Transverse colon (tissue), 4 donors: ENCODE data around the gene GCLC. TPM values are rescaled to one million over a fixed set of nuclear protein-coding genes. Genes with fewer than 3 reads are reported as not detected.

Experiments
- DNase-seq: peaks from one replicate; pipeline ENCODE4 v3.0.0-alpha.2; 2019
- H3K27ac ChIP-seq, 4 donors: fragments of 200-600 bp; sonication (generic); 2 replicates each; pipeline ENCODE4 v1.5.1; 2016 to 2018; ENCODE audit warnings: inconsistent platforms in 4 of 4
- H3K27me3 ChIP-seq: fragments of 200-600 bp; sonication (generic); 2 replicates; pipeline ENCODE4 v1.5.1; 2017; ENCODE audit warnings: inconsistent platforms
- H3K36me3 ChIP-seq, 4 donors: fragments of 200-600 bp; sonication (generic); 2 replicates each; pipeline ENCODE4 v1.5.1; 2017 to 2019; ENCODE audit warnings: inconsistent platforms in 4 of 4
- H3K4me1 ChIP-seq, 4 donors: fragments of 200-600 bp; sonication (generic); 2 replicates each; pipeline ENCODE4 v1.5.1; 2017 to 2020; ENCODE audit warnings: inconsistent platforms in 4 of 4
- H3K4me3 ChIP-seq, 4 donors: fragments of 200-600 bp; sonication (generic); 1 replicate in 1 of 4; 2 replicates in 3 of 4; pipeline versions ENCODE4 v1.5.1 to v1.6.1; 2017 to 2019; ENCODE audit warnings: inconsistent platforms in 4 of 4
- H3K9me3 ChIP-seq, 2 donors: fragments of 200-600 bp; sonication (generic); 2 replicates each; pipeline ENCODE4 v1.5.1; 2017 to 2019; ENCODE audit warnings: inconsistent platforms in 2 of 2
- CTCF ChIP-seq, 5 experiments: fragments of 200-600 bp in 3 of 5; fragments of 450-650 bp in 2 of 5; sonication (generic) in 3 of 5; IDR thresholded peaks; 1 replicate in 2 of 5; 2 replicates in 3 of 5; pipeline ENCODE4 v1.5.1; 2016 to 2017; ENCODE audit warnings: antibody characterized with exemption in 5 of 5, inconsistent platforms in 3 of 5, mild to moderate bottlenecking in 2 of 5, moderate library complexity in 1 of 5
- EP300 ChIP-seq: sonication (generic); formaldehyde crosslinking; IDR thresholded peaks from one replicate; pipeline ENCODE4 v1.6.1; 2017; ENCODE audit warnings: antibody characterized with exemption, low read depth
- POLR2A ChIP-seq: fragments of 450-650 bp; IDR thresholded peaks from one replicate; pipeline ENCODE4 v1.6.1; 2016; ENCODE audit warnings: antibody characterized with exemption, mild to moderate bottlenecking, moderate library complexity
- POLR2AphosphoS5 ChIP-seq, 3 donors: sonication (generic); formaldehyde crosslinking; IDR thresholded peaks; one replicate each; pipeline ENCODE4 v1.6.1; 2016; ENCODE audit warnings: antibody characterized with exemption in 3 of 3
- WGBS, 2 donors: methylation state at CpG; one replicate each; pipeline ENCODE4 v1.1.5; 2018; ENCODE audit warnings: low coverage in 1 of 2; 5-methylcytosine and 5-hydroxymethylcytosine counted together
- in situ Hi-C, 4 donors: fragments of 200-750 bp; cut with MboI; loops; one replicate each; pipeline versions ENCODE4 v1.15.0 to v1.15.1; 2017; ENCODE audit warnings: low sequenced_read_pairs in 3 of 4, low pct_ligation_motif_present in 1 of 4, low pct_unique_long_range_greater_than_20kb in 1 of 4
- intact Hi-C: fragments of 100-400 bp; cut with DNase I; formaldehyde crosslinking; loops from one replicate; pipeline ENCODE4 v1.15.1; 2023; ENCODE audit warnings: low total_unique reads
- total RNA-seq, 4 donors: library from RNA; depleted of rRNA; stranded (reverse); fragments of >200 nt; gene quantifications; one replicate each; pipeline ENCODE4 v1.1.0, GENCODE V29; 2016

GCLC gene
- total RNA-seq, 4 donors from 2014 or later = 35.2 to 146 (median 64.1) TPM

- WGBS, 2 donors = 50 to 82% methylated on average over 2 of the region's 2 CpGs
- Histone ChIP-seq H3K36me3 (no peaks in the 10 kb centered on the region), H3K4me3 (no peak overlapping the region), H3K27ac (no peak overlapping the region), H3K9me3 (no peaks in the 10 kb centered on the region), H3K4me1 (peaks cover 0 to 46% (median 19%) of the 10 kb centered on the region in 4 donors), H3K27me3 (no peaks in the 10 kb centered on the region)
- TF ChIP-seq POLR2A (no peak), CTCF (IDR thresholded peaks at IDR 0.05) (no peak), POLR2AphosphoS5 (IDR thresholded peaks at IDR 0.05) (no peak), EP300 (no peak)
- no peak for DNase-seq
- intact Hi-C loops (no loop called here), in situ Hi-C loops (loop anchor here in 3 of 4 donors (5.0 to 25.0 kb wide), 3 partner anchors 91 to 116 kb away; partner anchors contain the start of gene KLHL31 (in 1 of the 3))
Observed at GRCh38 chr6:53546281-53546680, 1.4 kb upstream of the GCLC start.

- in situ Hi-C loops (loop anchor here in 2 of 4 donors (25.0 kb wide), 2 partner anchors 93 to 118 kb away; partner anchors contain the start of gene KLHL31 (in 1 of the 2)), intact Hi-C loops (loop anchor here (2.0 kb wide), 1 partner anchor 107 kb away; no protein-coding TSS in a partner anchor)
- Histone ChIP-seq H3K27ac (peak overlapping the region; percentile 97 to 100 (median 98)), H3K27me3 (no peaks in the 10 kb centered on the region), H3K36me3 (no peaks in the 10 kb centered on the region), H3K4me3 (peak overlapping the region; percentile 59 to 95 (median 75)), H3K9me3 (no peaks in the 10 kb centered on the region), H3K4me1 (peaks cover 0 to 64% (median 21%) of the 10 kb centered on the region in 4 donors)
- DNase-seq = no peak
- TF ChIP-seq CTCF (IDR thresholded peaks at IDR 0.05) (no peak), POLR2A (no peak), POLR2AphosphoS5 (IDR thresholded peaks at IDR 0.05) (no peak), EP300 (no peak)
- WGBS, 2 donors = 0% methylated on average over 3 to 24 of the region's 24 CpGs
Observed at GRCh38 chr6:53544217-53544469, 758 bp downstream of the GCLC start.

GRCh38 chr6:53543359-53544216 lies 1.3 kb downstream of the GCLC start:
- no peaks in the 10 kb centered on the region for H3K36me3 ChIP-seq
- 2 to 3% methylated on average over 7 of the region's 7 CpGs for WGBS, 2 donors
- H3K9me3 ChIP-seq = no peaks in the 10 kb centered on the region
- peak overlapping the region; percentile 59 to 95 (median 75) for H3K4me3 ChIP-seq
- H3K27ac ChIP-seq = peak overlapping the region; percentile 97 to 100 (median 98)
- intact Hi-C loops = loop anchor here (2.0 kb wide), 1 partner anchor 107 kb away; no protein-coding TSS in a partner anchor
- in situ Hi-C loops = loop anchor here in 2 of 4 donors (25.0 kb wide), 2 partner anchors 94 to 119 kb away; partner anchors contain the start of gene KLHL31 (in 1 of the 2)
- TF ChIP-seq POLR2AphosphoS5 (IDR thresholded peaks at IDR 0.05) (peak in 1 of 3 donors; percentile 26), EP300 (no peak)
- no peak for DNase-seq
- H3K4me1 ChIP-seq = peaks cover 0 to 68% (median 20%) of the 10 kb centered on the region in 4 donors
- H3K27me3 ChIP-seq = no peaks in the 10 kb centered on the region

- Histone ChIP-seq H3K27ac (peak overlapping the region in 2 of 4 donors; percentile 18 to 98), H3K9me3 (no peaks in the 10 kb centered on the region), H3K36me3 (no peaks in the 10 kb centered on the region), H3K27me3 (no peaks in the 10 kb centered on the region), H3K4me3 (peak overlapping the region in 1 of 4 donors; percentile 76), H3K4me1 (peaks cover 0 to 61% (median 12%) of the 10 kb centered on the region in 4 donors)
- intact Hi-C loops (no loop called here), in situ Hi-C loops (loop anchor here in 2 of 4 donors (25.0 kb wide), 2 partner anchors 95 to 120 kb away; partner anchors contain the start of gene KLHL31 (in 1 of the 2))
- no peak for DNase-seq
- TF ChIP-seq CTCF (IDR thresholded peaks at IDR 0.05) = no peak
- TF ChIP-seq POLR2A = no peak
- TF ChIP-seq POLR2AphosphoS5 (IDR thresholded peaks at IDR 0.05) = no peak
- TF ChIP-seq EP300 = no peak
- 94 to 100% methylated on average over 6 to 7 of the region's 7 CpGs for WGBS, 2 donors
Observed at GRCh38 chr6:53541900-53542299, 3.0 kb downstream of the GCLC start.
